Esophagus muscularis mucosa (tissue), 3 donors: ENCODE data around the gene ZNF518B.

Source experiments
- CTCF ChIP-seq, 3 experiments: fragments of 200-600 bp in 2 of 3; fragments of 450-650 bp in 1 of 3; sonication (generic) in 2 of 3; IDR thresholded peaks; one replicate each; pipeline ENCODE4 v1.5.1; 2017 to 2019; ENCODE audit warnings: antibody characterized with exemption in 3 of 3, mild to moderate bottlenecking in 2 of 3, moderate library complexity in 1 of 3
- POLR2A ChIP-seq: fragments of 450-650 bp; IDR thresholded peaks from one replicate; pipeline ENCODE4 v1.6.1; 2017; ENCODE audit warnings: antibody characterized with exemption, moderate library complexity, mild to moderate bottlenecking, low read depth

GRCh38 chr4:10458177-10458576, 951 bp upstream of the ZNF518B start:
- no peak for TF ChIP-seq POLR2A
- no peak for TF ChIP-seq CTCF (IDR thresholded peaks at IDR 0.05)
